Thyroid gland (tissue), 4 donors: ENCODE data around the gene PILRA.

ENCODE experiments used
- POLR2A ChIP-seq, 2 donors: fragments of 450-650 bp; IDR thresholded peaks; one replicate each; pipeline ENCODE4 v1.6.1; 2017; ENCODE audit warnings: antibody characterized with exemption in 2 of 2, mild to moderate bottlenecking in 2 of 2, moderate library complexity in 1 of 2
- TF ChIP-seq, protein P1 (sequence below), 6 experiments: fragments of 200-600 bp in 3 of 6; fragments of 450-650 bp in 3 of 6; sonication (generic) in 3 of 6; IDR thresholded peaks; one replicate each; pipeline ENCODE4 v1.5.1; 2016 to 2019; ENCODE audit warnings: antibody characterized with exemption in 6 of 6, mild to moderate bottlenecking in 2 of 6, inconsistent platforms in 1 of 6, moderate library complexity in 1 of 6

DNA sequence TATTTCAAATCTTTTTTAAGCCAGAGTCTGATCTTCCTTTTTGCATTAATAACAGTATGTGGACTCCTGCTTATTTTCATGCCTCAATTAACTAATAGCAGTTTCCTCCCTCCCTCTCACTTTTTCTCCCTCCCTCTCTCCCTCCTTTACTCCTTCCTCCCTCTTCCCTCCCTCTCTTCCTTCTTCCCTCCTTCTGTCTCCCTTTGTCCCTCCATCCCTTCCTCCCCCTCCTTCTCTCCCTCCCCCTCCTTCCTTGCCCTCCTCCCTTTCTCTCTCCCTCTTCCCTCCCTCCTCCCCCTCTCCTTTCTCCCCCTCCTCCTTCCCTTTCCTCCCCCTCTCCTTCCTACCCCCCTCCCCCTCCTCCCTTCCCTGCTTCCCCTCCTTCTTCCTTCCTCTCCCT, 53.2 kb downstream of the PILRA start:
- TF ChIP-seq, protein P1, sequence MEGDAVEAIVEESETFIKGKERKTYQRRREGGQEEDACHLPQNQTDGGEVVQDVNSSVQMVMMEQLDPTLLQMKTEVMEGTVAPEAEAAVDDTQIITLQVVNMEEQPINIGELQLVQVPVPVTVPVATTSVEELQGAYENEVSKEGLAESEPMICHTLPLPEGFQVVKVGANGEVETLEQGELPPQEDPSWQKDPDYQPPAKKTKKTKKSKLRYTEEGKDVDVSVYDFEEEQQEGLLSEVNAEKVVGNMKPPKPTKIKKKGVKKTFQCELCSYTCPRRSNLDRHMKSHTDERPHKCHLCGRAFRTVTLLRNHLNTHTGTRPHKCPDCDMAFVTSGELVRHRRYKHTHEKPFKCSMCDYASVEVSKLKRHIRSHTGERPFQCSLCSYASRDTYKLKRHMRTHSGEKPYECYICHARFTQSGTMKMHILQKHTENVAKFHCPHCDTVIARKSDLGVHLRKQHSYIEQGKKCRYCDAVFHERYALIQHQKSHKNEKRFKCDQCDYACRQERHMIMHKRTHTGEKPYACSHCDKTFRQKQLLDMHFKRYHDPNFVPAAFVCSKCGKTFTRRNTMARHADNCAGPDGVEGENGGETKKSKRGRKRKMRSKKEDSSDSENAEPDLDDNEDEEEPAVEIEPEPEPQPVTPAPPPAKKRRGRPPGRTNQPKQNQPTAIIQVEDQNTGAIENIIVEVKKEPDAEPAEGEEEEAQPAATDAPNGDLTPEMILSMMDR (IDR thresholded peaks at IDR 0.05): no peak
- no peak for TF ChIP-seq POLR2A (IDR thresholded peaks at IDR 0.05)
